Neural cell (in vitro differentiated cells): ENCODE results near the gene NFKBIZ. TPM values are rescaled to one million over a fixed set of nuclear protein-coding genes. Genes with fewer than 3 reads are reported as not detected.

Source experiments
- H2AFZ ChIP-seq: fragments of 200-600, 300-800 bp; sonication (generic), shearing (Covaris generic); 2 replicates; pipeline ENCODE4 v1.6.0; 2014; ENCODE audit warnings: low read depth, mild to moderate bottlenecking, antibody characterized with exemption, low read length, moderate library complexity
- H3F3A ChIP-seq: fragments of 200-600 bp; shearing (Covaris generic); 2 replicates; pipeline ENCODE4 v1.6.1; 2016; ENCODE audit warnings: mild to moderate bottlenecking, moderate library complexity, mixed read lengths, antibody characterized with exemption, low read length; ENCODE audit not compliant: insufficient read depth, poor library complexity, severe bottlenecking
- H3K27ac ChIP-seq: fragments of 200-600, 300-800 bp; sonication (generic), shearing (Covaris generic); 2 replicates; pipeline ENCODE4 v1.5.1; 2014; ENCODE audit warnings: mild to moderate bottlenecking, low read length, moderate library complexity
- H3K27me3 ChIP-seq: fragments of 300-800, 200-600 bp; sonication (generic), shearing (Covaris generic); 2 replicates; pipeline ENCODE4 v1.6.0; 2014; ENCODE audit warnings: mild to moderate bottlenecking, low read depth, low read length, moderate library complexity; ENCODE audit not compliant: insufficient read depth
- H3K36me3 ChIP-seq: fragments of 300-800, 200-600 bp; sonication (generic), shearing (Covaris generic); 2 replicates; pipeline ENCODE4 v1.5.1; 2014; ENCODE audit warnings: mild to moderate bottlenecking, antibody characterized with exemption, low read length, moderate library complexity; ENCODE audit not compliant: insufficient read depth
- H3K4me2 ChIP-seq: fragments of 300-800, 200-600 bp; sonication (generic), shearing (Covaris generic); 2 replicates; pipeline ENCODE4 v1.6.0; 2014; ENCODE audit warnings: mild to moderate bottlenecking, low read length
- H3K4me3 ChIP-seq: fragments of 300-800, 200-600 bp; sonication (generic), shearing (Covaris generic); 2 replicates; pipeline ENCODE4 v1.5.1; 2014; ENCODE audit warnings: mild to moderate bottlenecking, low read length, moderate library complexity
- H3K79me2 ChIP-seq: fragments of 200-600 bp; shearing (Covaris generic); replicated peaks from 2 replicates; pipeline ENCODE4 v1.6.0; 2014; ENCODE audit warnings: mild to moderate bottlenecking, low read length, moderate library complexity; ENCODE audit not compliant: insufficient read depth
- H3K9ac ChIP-seq: fragments of 300-800, 200-600 bp; sonication (generic), shearing (Covaris generic); 2 replicates; pipeline ENCODE4 v1.6.1; 2016; ENCODE audit warnings: mild to moderate bottlenecking, low read length, mixed read lengths
- H3K9me2 ChIP-seq: fragments of 200-600 bp; shearing (Covaris generic); 2 replicates; pipeline ENCODE4 v1.6.1; 2016; ENCODE audit warnings: mild to moderate bottlenecking, low read length, mixed read lengths; ENCODE audit not compliant: insufficient read depth
- H3K9me3 ChIP-seq: fragments of 200-600, 300-800 bp; sonication (generic), shearing (Covaris generic); 2 replicates; pipeline ENCODE4 v1.6.1; 2016; ENCODE audit warnings: mild to moderate bottlenecking, mixed run types, low read length, moderate library complexity, mixed read lengths
- H4K20me1 ChIP-seq: fragments of 200-600 bp; shearing (Covaris generic); 2 replicates; pipeline ENCODE4 v1.6.1; 2016; ENCODE audit warnings: mild to moderate bottlenecking, mixed run types; ENCODE audit not compliant: insufficient read depth
- CTCF ChIP-seq: fragments of 450-650 bp; IDR thresholded peaks from 2 replicates; pipeline ENCODE4 v1.5.1; 2014; ENCODE audit warnings: antibody characterized with exemption, mild to moderate bottlenecking, moderate library complexity; ENCODE audit not compliant: poor library complexity, severe bottlenecking
- EP300 ChIP-seq: fragments of 450-650 bp; conservative IDR thresholded peaks from 2 replicates; pipeline ENCODE4 v1.6.1; 2014; ENCODE audit warnings: antibody characterized with exemption, mild to moderate bottlenecking, moderate library complexity; ENCODE audit not compliant: poor library complexity, severe bottlenecking
- EZH2 ChIP-seq: fragments of 200-600, 300-800 bp; shearing (Covaris generic), sonication (generic); IDR thresholded peaks from 2 replicates; pipeline ENCODE4 v1.6.1; 2014; ENCODE audit warnings: antibody characterized with exemption, low read length, borderline replicate concordance, mild to moderate bottlenecking; ENCODE audit not compliant: insufficient read depth, poor library complexity, severe bottlenecking
- MXI1 ChIP-seq: fragments of 450-650 bp; conservative IDR thresholded peaks from 2 replicates; pipeline ENCODE4 v1.6.1; 2014; ENCODE audit warnings: antibody characterized with exemption, mild to moderate bottlenecking; ENCODE audit not compliant: poor library complexity, severe bottlenecking
- POLR2AphosphoS5 ChIP-seq: IDR thresholded peaks from 2 replicates; pipeline ENCODE4 v1.6.1; 2012
- RAD21 ChIP-seq: fragments of 450-650 bp; conservative IDR thresholded peaks from 2 replicates; pipeline ENCODE4 v1.6.1; 2014; ENCODE audit warnings: antibody characterized with exemption, mild to moderate bottlenecking, moderate library complexity
- REST ChIP-seq: IDR thresholded peaks from 2 replicates; pipeline ENCODE4 v1.6.1; 2012; ENCODE audit warnings: borderline replicate concordance
- SMC3 ChIP-seq: fragments of 450-650 bp; conservative IDR thresholded peaks from 2 replicates; pipeline ENCODE4 v1.6.1; 2014; ENCODE audit warnings: antibody characterized with exemption, mild to moderate bottlenecking, moderate library complexity; ENCODE audit not compliant: poor library complexity
- TAF1 ChIP-seq: IDR thresholded peaks from 2 replicates; pipeline ENCODE4 v1.6.1; 2012; ENCODE audit warnings: low read depth
- polyA plus RNA-seq: library from polyadenylated mRNA; depleted of rRNA; stranded (reverse); fragments of >200 nt; gene quantifications from 2 replicates; pipeline ENCODE4 v1.2.3, GENCODE V29; 2014

NFKBIZ gene
- polyA plus RNA-seq, 1 donor from 2014 or later, result 0.84 TPM

GRCh38 chr3:101802179-101802578 lies 47.1 kb upstream of the NFKBIZ start:
- Histone ChIP-seq H3K9me2 (no peaks in the 10 kb centered on the region), H4K20me1 (no peaks in the 10 kb centered on the region), H3K9me3 (no peaks in the 10 kb centered on the region), H3K27me3 (no peaks in the 10 kb centered on the region), H2AFZ (no peak overlapping the region), H3K36me3 (peaks cover 6% of the 10 kb centered on the region), H3K4me2 (no peak overlapping the region), H3K9ac (no peak overlapping the region), H3K27ac (no peak overlapping the region), H3K79me2 (no peaks in the 10 kb centered on the region), H3K4me3 (no peak overlapping the region), H3F3A (no peaks in the 10 kb centered on the region)
- TF ChIP-seq POLR2AphosphoS5 (no peak), RAD21 (no peak), SMC3 (no peak), MXI1 (no peak), EZH2 (no peak), CTCF (no peak), TAF1 (no peak), EP300 (no peak), REST (no peak)

- H3K4me3 ChIP-seq, result no peak overlapping the region
- H3K27ac ChIP-seq, result no peak overlapping the region
- no peaks in the 10 kb centered on the region for H4K20me1 ChIP-seq
- TF ChIP-seq POLR2AphosphoS5 (no peak), EP300 (no peak), CTCF (peak; percentile 80), SMC3 (peak; percentile 82), REST (no peak), RAD21 (peak; percentile 74), MXI1 (no peak), EZH2 (no peak), TAF1 (no peak)
- H3K9me2 ChIP-seq, result no peaks in the 10 kb centered on the region
- H3K9me3 ChIP-seq, result no peaks in the 10 kb centered on the region
- H3K79me2 ChIP-seq, result no peaks in the 10 kb centered on the region
- H2AFZ ChIP-seq, result no peak overlapping the region
- H3K9ac ChIP-seq, result no peak overlapping the region
- peaks cover 6% of the 10 kb centered on the region for H3K36me3 ChIP-seq
- H3F3A ChIP-seq, result no peaks in the 10 kb centered on the region
- no peak overlapping the region for H3K4me2 ChIP-seq
- no peaks in the 10 kb centered on the region for H3K27me3 ChIP-seq
Observed at GRCh38 chr3:101803173-101803782, 46.0 kb upstream of the NFKBIZ start.
